ENCODE results near the gene RAB3D.

GRCh38 chr19:11284515-11284914 lies 54.9 kb downstream of the RAB3D start:
- no peak for TF ChIP-seq ZNF565 (CRISPR knock-in tag; conservative IDR thresholded peaks at IDR 0.05; ENCODE audit: low read depth)
- TF ChIP-seq BACH2 (CRISPR knock-in tag; IDR thresholded peaks at IDR 0.05; ENCODE audit: borderline replicate concordance): no peak
- no peak for TF ChIP-seq ARNTL (CRISPR knock-in tag; IDR thresholded peaks at IDR 0.05; ENCODE audit: borderline replicate concordance, low read depth)
- no peak for TF ChIP-seq SNAI2 (CRISPR knock-in tag; IDR thresholded peaks at IDR 0.05)
